ENCODE measurements around the gene SFN. TPM values are rescaled to one million over a fixed set of nuclear protein-coding genes. Genes with fewer than 3 reads are reported as not detected.
A peak's percentile ranks its signal among the peaks of the same experiment; 100 is the strongest.

Gene SFN
- total and polyA plus RNA-seq, 2 of the 13 experiments (the other 11 are each of a cell fraction or from before 2014, with no cell fraction given): 4.3 to 5.6 TPM

- TF ChIP-seq BATF2 (CRISPR knock-in tag; IDR thresholded peaks at IDR 0.05) (no peak), REL (CRISPR knock-in tag; conservative IDR thresholded peaks at IDR 0.05) (no peak), ZFX (CRISPR knock-in tag; IDR thresholded peaks at IDR 0.05; ENCODE audit: low read depth) (peak; percentile 84), HBP1 (CRISPR knock-in tag; IDR thresholded peaks at IDR 0.05; ENCODE audit: low read depth) (no peak), ZBTB25 (CRISPR knock-in tag; IDR thresholded peaks at IDR 0.05) (no peak), TEF (CRISPR knock-in tag; IDR thresholded peaks at IDR 0.05) (no peak), ZNF773 (CRISPR knock-in tag; IDR thresholded peaks at IDR 0.05; ENCODE audit: borderline replicate concordance) (no peak), ZBTB33 (CRISPR knock-in tag; IDR thresholded peaks at IDR 0.05) (no peak), ZSCAN21 (CRISPR knock-in tag; IDR thresholded peaks at IDR 0.05; ENCODE audit: borderline replicate concordance) (0 out of 2 replicates have a peak, but pooled peaks have one; percentile 11), AKNA (CRISPR knock-in tag; IDR thresholded peaks at IDR 0.05; ENCODE audit: borderline replicate concordance) (no peak), ARID4A (CRISPR knock-in tag; IDR thresholded peaks at IDR 0.05; ENCODE audit: borderline replicate concordance) (peak; percentile 53; the same call in 1 of the 2 replicates)
These were observed 36.5 kb upstream of the SFN start, which contains the start of gene ZDHHC18 (continued) for GRCh38 chr1:26826261-26827105.

All from HepG2 (cell line).